Loucy (cell line): ENCODE measurements around the gene MYMX.

ENCODE experiments used
- H2AFZ ChIP-seq: fragments of 200-600 bp; sonication (generic); 2 replicates; pipeline ENCODE4 v1.6.0; 2016; ENCODE audit warnings: antibody characterized with exemption, mild to moderate bottlenecking, low read length, moderate library complexity
- H3F3A ChIP-seq: fragments of 200-600 bp; 2 replicates; pipeline ENCODE4 v1.6.0; 2016; ENCODE audit warnings: antibody characterized with exemption, low read depth, mild to moderate bottlenecking
- H3K27me3 ChIP-seq: fragments of 200-600 bp; sonication (generic); 2 replicates; pipeline ENCODE4 v1.6.1; 2014; ENCODE audit warnings: low read length, mild to moderate bottlenecking; ENCODE audit not compliant: insufficient read depth, poor library complexity, severe bottlenecking
- H3K36me3 ChIP-seq: fragments of 200-600 bp; sonication (generic); 2 replicates; pipeline ENCODE4 v1.6.1; 2016; ENCODE audit warnings: low read length; ENCODE audit not compliant: insufficient read depth
- H3K4me1 ChIP-seq: fragments of 200-600 bp; sonication (generic); 2 replicates; pipeline ENCODE4 v1.5.1; 2014; ENCODE audit warnings: low read length, mild to moderate bottlenecking; ENCODE audit not compliant: insufficient read depth, poor library complexity, severe bottlenecking
- H3K4me2 ChIP-seq: fragments of 200-600 bp; sonication (generic); 2 replicates; pipeline ENCODE4 v1.6.0; 2014; ENCODE audit warnings: antibody characterized with exemption, low read length, low read depth, mild to moderate bottlenecking; ENCODE audit not compliant: poor library complexity, severe bottlenecking
- H3K4me3 ChIP-seq: fragments of 200-600 bp; sonication (generic); 2 replicates; pipeline ENCODE4 v1.5.1; 2014; ENCODE audit warnings: low read length, mild to moderate bottlenecking, mixed read lengths; ENCODE audit not compliant: poor library complexity, severe bottlenecking
- H3K79me2 ChIP-seq: fragments of 200-600 bp; sonication (generic); 2 replicates; pipeline ENCODE4 v1.6.1; 2014; ENCODE audit warnings: low read length; ENCODE audit not compliant: insufficient read depth
- H3K9ac ChIP-seq: fragments of 200-600 bp; sonication (generic); 2 replicates; pipeline ENCODE4 v1.6.0; 2014; ENCODE audit warnings: mild to moderate bottlenecking, low read depth, low read length, moderate library complexity; ENCODE audit not compliant: poor library complexity, severe bottlenecking
- H3K9me2 ChIP-seq: fragments of 200-600 bp; sonication (generic); replicated peaks from 2 replicates; pipeline ENCODE4 v1.6.1; 2016; ENCODE audit warnings: low read depth, low read length, mixed read lengths
- H3K9me3 ChIP-seq: fragments of 200-600 bp; sonication (generic); 2 replicates; pipeline ENCODE4 v1.6.1; 2014; ENCODE audit warnings: mild to moderate bottlenecking, antibody characterized with exemption, low read length, low read depth; ENCODE audit not compliant: insufficient read depth
- H4K20me1 ChIP-seq: fragments of 200-600 bp; sonication (generic); 2 replicates; pipeline ENCODE4 v1.6.0; 2014; ENCODE audit warnings: antibody characterized with exemption, low read length, mild to moderate bottlenecking; ENCODE audit not compliant: insufficient read depth, poor library complexity, severe bottlenecking
- CTCF ChIP-seq: fragments of 200-600 bp; sonication (generic); conservative IDR thresholded peaks from 2 replicates; pipeline ENCODE4 v1.5.1; 2014; ENCODE audit warnings: mild to moderate bottlenecking, antibody characterized with exemption, low read length
- EZH2phosphoT487 ChIP-seq: fragments of 200-600 bp; IDR thresholded peaks from 2 replicates; pipeline ENCODE4 v1.6.1; 2018; ENCODE audit warnings: antibody characterized with exemption, mild to moderate bottlenecking, moderate library complexity, borderline replicate concordance

Gene MYMX

GRCh38 chr6:44216677-44217331 lies at the start of gene MYMX:
Gene MYMX (plus strand): TSS chr6:44216926. CDS start chr6:44217472, 546 bp downstream.
- Histone ChIP-seq H3K9me2 (no peaks in the 10 kb centered on the region), H4K20me1 (no peaks in the 10 kb centered on the region), H3K4me3 (no peak within 1 kb of the TSS), H3K27me3 (no peaks in the 10 kb centered on the region), H3K79me2 (no peaks in the 10 kb centered on the region), H2AFZ (no peak within 1 kb of the TSS), H3F3A (peaks cover 3% of the 10 kb centered on the region; the same call in 1 of the 2 replicates), H3K4me2 (no peak within 1 kb of the TSS), H3K4me1 (peaks cover 27% of the 10 kb centered on the region), H3K36me3 (no peaks in the 10 kb centered on the region), H3K9ac (no peak within 1 kb of the TSS), H3K9me3 (no peaks in the 10 kb centered on the region)
- TF ChIP-seq EZH2phosphoT487 (no peak), CTCF (no peak)

GRCh38 chr6:44167567-44167966 lies 49.2 kb upstream of the MYMX start:
- Histone ChIP-seq H3K9me3 (no peaks in the 10 kb centered on the region), H3K27me3 (no peaks in the 10 kb centered on the region), H3K9me2 (no peaks in the 10 kb centered on the region), H4K20me1 (no peaks in the 10 kb centered on the region), H3K4me2 (no peak overlapping the region), H2AFZ (no peak overlapping the region), H3K36me3 (no peaks in the 10 kb centered on the region), H3F3A (no peaks in the 10 kb centered on the region), H3K4me3 (no peak overlapping the region), H3K79me2 (no peaks in the 10 kb centered on the region), H3K4me1 (no peaks in the 10 kb centered on the region), H3K9ac (no peak overlapping the region)
- TF ChIP-seq CTCF: no peak
- no peak for TF ChIP-seq EZH2phosphoT487

DNA sequence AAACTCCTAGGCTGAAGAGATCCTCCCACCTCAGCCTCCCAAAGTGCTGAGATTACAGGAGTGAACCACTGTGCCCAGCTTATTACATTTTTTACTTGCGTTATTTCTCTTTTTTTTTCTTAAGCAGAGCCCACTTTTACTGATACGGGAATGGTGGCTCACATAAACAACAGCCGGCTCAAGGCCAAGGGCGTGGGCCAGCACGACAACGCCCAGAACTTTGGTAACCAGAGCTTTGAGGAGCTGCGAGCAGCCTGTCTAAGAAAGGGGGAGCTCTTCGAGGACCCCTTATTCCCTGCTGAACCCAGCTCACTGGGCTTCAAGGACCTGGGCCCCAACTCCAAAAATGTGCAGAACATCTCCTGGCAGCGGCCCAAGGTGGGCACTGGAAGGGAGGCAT lies 47.6 kb upstream of the MYMX start:
- no peaks in the 10 kb centered on the region for H4K20me1 ChIP-seq
- H3K27me3 ChIP-seq: no peaks in the 10 kb centered on the region
- TF ChIP-seq CTCF: no peak
- no peak for TF ChIP-seq EZH2phosphoT487
- H3K4me3 ChIP-seq: no peak overlapping the region
- H3K4me1 ChIP-seq: no peaks in the 10 kb centered on the region
- no peaks in the 10 kb centered on the region for H3K36me3 ChIP-seq
- no peaks in the 10 kb centered on the region for H3F3A ChIP-seq
- no peaks in the 10 kb centered on the region for H3K9me2 ChIP-seq
- no peak overlapping the region for H2AFZ ChIP-seq
- H3K4me2 ChIP-seq: no peak overlapping the region
- no peaks in the 10 kb centered on the region for H3K9me3 ChIP-seq
- H3K9ac ChIP-seq: no peak overlapping the region
- no peaks in the 10 kb centered on the region for H3K79me2 ChIP-seq
